Vagina (tissue), 2 donors: ENCODE results near the gene ARL3.

Experiments
- POLR2A ChIP-seq, 2 donors: fragments of 450-650 bp; IDR thresholded peaks; one replicate each; pipeline ENCODE4 v1.6.1; 2017; ENCODE audit warnings: antibody characterized with exemption in 2 of 2, mild to moderate bottlenecking in 2 of 2, moderate library complexity in 2 of 2
- POLR2AphosphoS5 ChIP-seq, 2 donors: sonication (generic); formaldehyde crosslinking; IDR thresholded peaks; one replicate each; pipeline ENCODE4 v1.9.0; 2017; ENCODE audit warnings: antibody characterized with exemption in 2 of 2, mild to moderate bottlenecking in 2 of 2, low read depth in 1 of 2; ENCODE audit not compliant: insufficient read depth in 1 of 2
- TF ChIP-seq, protein P1 (sequence below), 3 experiments: fragments of 450-650 bp in 2 of 3; fragments of 200-600 bp in 1 of 3; sonication (generic) in 1 of 3; IDR thresholded peaks; one replicate each; pipeline ENCODE4 v1.5.1; 2017 to 2019; ENCODE audit warnings: antibody characterized with exemption in 3 of 3, mild to moderate bottlenecking in 2 of 3, moderate library complexity in 2 of 3

DNA sequence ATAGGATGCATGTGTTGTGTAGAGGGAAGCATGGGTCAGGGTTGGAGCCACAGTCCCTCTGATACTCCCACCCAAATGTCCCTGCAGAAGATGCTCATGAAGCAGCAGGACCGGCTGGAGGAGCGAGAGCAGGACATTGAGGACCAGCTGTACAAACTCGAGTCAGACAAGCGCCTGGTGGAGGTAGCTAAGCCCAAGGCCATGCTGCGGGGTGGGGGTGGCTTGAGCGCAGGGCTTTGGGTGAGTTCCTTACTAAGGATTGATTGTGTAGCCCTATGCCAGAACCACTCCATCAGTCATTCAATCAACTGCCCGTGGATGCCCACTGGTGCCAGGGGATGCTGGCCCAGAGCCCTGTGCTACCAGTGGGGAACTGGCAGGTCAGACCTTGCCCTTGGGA, 59.6 kb downstream of the ARL3 start:
- TF ChIP-seq, protein P1, sequence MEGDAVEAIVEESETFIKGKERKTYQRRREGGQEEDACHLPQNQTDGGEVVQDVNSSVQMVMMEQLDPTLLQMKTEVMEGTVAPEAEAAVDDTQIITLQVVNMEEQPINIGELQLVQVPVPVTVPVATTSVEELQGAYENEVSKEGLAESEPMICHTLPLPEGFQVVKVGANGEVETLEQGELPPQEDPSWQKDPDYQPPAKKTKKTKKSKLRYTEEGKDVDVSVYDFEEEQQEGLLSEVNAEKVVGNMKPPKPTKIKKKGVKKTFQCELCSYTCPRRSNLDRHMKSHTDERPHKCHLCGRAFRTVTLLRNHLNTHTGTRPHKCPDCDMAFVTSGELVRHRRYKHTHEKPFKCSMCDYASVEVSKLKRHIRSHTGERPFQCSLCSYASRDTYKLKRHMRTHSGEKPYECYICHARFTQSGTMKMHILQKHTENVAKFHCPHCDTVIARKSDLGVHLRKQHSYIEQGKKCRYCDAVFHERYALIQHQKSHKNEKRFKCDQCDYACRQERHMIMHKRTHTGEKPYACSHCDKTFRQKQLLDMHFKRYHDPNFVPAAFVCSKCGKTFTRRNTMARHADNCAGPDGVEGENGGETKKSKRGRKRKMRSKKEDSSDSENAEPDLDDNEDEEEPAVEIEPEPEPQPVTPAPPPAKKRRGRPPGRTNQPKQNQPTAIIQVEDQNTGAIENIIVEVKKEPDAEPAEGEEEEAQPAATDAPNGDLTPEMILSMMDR (IDR thresholded peaks at IDR 0.05): no peak
- no peak for TF ChIP-seq POLR2AphosphoS5 (IDR thresholded peaks at IDR 0.05; ENCODE audit: insufficient read depth in 1 of 2, low read depth in 1 of 2)
- TF ChIP-seq POLR2A (IDR thresholded peaks at IDR 0.05): no peak
